Loucy (cell line): Measurements from ENCODE around the gene TMEM139.

Source experiments
- H2AFZ ChIP-seq: fragments of 200-600 bp; sonication (generic); 2 replicates; pipeline ENCODE4 v1.6.0; 2016; ENCODE audit warnings: antibody characterized with exemption, mild to moderate bottlenecking, low read length, moderate library complexity
- H3F3A ChIP-seq: fragments of 200-600 bp; 2 replicates; pipeline ENCODE4 v1.6.0; 2016; ENCODE audit warnings: antibody characterized with exemption, low read depth, mild to moderate bottlenecking
- H3K27me3 ChIP-seq: fragments of 200-600 bp; sonication (generic); 2 replicates; pipeline ENCODE4 v1.6.1; 2014; ENCODE audit warnings: low read length, mild to moderate bottlenecking; ENCODE audit not compliant: insufficient read depth, poor library complexity, severe bottlenecking
- H3K36me3 ChIP-seq: fragments of 200-600 bp; sonication (generic); 2 replicates; pipeline ENCODE4 v1.6.1; 2016; ENCODE audit warnings: low read length; ENCODE audit not compliant: insufficient read depth
- H3K4me1 ChIP-seq: fragments of 200-600 bp; sonication (generic); 2 replicates; pipeline ENCODE4 v1.5.1; 2014; ENCODE audit warnings: low read length, mild to moderate bottlenecking; ENCODE audit not compliant: insufficient read depth, poor library complexity, severe bottlenecking
- H3K4me2 ChIP-seq: fragments of 200-600 bp; sonication (generic); 2 replicates; pipeline ENCODE4 v1.6.0; 2014; ENCODE audit warnings: antibody characterized with exemption, low read length, low read depth, mild to moderate bottlenecking; ENCODE audit not compliant: poor library complexity, severe bottlenecking
- H3K4me3 ChIP-seq: fragments of 200-600 bp; sonication (generic); 2 replicates; pipeline ENCODE4 v1.5.1; 2014; ENCODE audit warnings: low read length, mild to moderate bottlenecking, mixed read lengths; ENCODE audit not compliant: poor library complexity, severe bottlenecking
- H3K79me2 ChIP-seq: fragments of 200-600 bp; sonication (generic); 2 replicates; pipeline ENCODE4 v1.6.1; 2014; ENCODE audit warnings: low read length; ENCODE audit not compliant: insufficient read depth
- H3K9ac ChIP-seq: fragments of 200-600 bp; sonication (generic); 2 replicates; pipeline ENCODE4 v1.6.0; 2014; ENCODE audit warnings: mild to moderate bottlenecking, low read depth, low read length, moderate library complexity; ENCODE audit not compliant: poor library complexity, severe bottlenecking
- H3K9me2 ChIP-seq: fragments of 200-600 bp; sonication (generic); replicated peaks from 2 replicates; pipeline ENCODE4 v1.6.1; 2016; ENCODE audit warnings: low read depth, low read length, mixed read lengths
- H3K9me3 ChIP-seq: fragments of 200-600 bp; sonication (generic); 2 replicates; pipeline ENCODE4 v1.6.1; 2014; ENCODE audit warnings: mild to moderate bottlenecking, antibody characterized with exemption, low read length, low read depth; ENCODE audit not compliant: insufficient read depth
- H4K20me1 ChIP-seq: fragments of 200-600 bp; sonication (generic); 2 replicates; pipeline ENCODE4 v1.6.0; 2014; ENCODE audit warnings: antibody characterized with exemption, low read length, mild to moderate bottlenecking; ENCODE audit not compliant: insufficient read depth, poor library complexity, severe bottlenecking
- EZH2phosphoT487 ChIP-seq: fragments of 200-600 bp; IDR thresholded peaks from 2 replicates; pipeline ENCODE4 v1.6.1; 2018; ENCODE audit warnings: antibody characterized with exemption, mild to moderate bottlenecking, moderate library complexity, borderline replicate concordance
- TF ChIP-seq, protein P1 (sequence below): fragments of 200-600 bp; sonication (generic); conservative IDR thresholded peaks from 2 replicates; pipeline ENCODE4 v1.5.1; 2014; ENCODE audit warnings: mild to moderate bottlenecking, antibody characterized with exemption, low read length

Gene TMEM139

DNA sequence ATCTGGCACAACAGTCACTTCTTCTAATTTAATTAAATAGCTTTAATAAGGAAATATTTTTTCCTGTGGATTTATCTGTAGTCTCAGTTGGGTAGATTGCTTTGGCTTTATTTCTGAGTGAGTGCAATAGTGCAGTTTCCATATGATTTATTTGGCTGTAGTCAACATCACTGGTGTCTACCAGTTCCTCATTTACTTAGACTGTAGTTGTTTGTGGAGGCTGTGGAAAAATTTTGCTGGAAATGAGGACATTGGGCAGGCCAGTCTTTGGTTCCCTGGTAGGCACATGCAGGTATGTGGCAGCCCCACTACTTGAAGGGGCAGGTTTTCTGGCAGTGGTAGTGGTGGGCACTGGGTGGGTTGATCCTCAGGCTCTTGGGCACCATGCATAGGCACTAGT, 47.4 kb upstream of the TMEM139 start:
- H3F3A ChIP-seq: no peaks in the 10 kb centered on the region
- H2AFZ ChIP-seq: no peak overlapping the region
- no peak overlapping the region for H3K4me2 ChIP-seq

DNA sequence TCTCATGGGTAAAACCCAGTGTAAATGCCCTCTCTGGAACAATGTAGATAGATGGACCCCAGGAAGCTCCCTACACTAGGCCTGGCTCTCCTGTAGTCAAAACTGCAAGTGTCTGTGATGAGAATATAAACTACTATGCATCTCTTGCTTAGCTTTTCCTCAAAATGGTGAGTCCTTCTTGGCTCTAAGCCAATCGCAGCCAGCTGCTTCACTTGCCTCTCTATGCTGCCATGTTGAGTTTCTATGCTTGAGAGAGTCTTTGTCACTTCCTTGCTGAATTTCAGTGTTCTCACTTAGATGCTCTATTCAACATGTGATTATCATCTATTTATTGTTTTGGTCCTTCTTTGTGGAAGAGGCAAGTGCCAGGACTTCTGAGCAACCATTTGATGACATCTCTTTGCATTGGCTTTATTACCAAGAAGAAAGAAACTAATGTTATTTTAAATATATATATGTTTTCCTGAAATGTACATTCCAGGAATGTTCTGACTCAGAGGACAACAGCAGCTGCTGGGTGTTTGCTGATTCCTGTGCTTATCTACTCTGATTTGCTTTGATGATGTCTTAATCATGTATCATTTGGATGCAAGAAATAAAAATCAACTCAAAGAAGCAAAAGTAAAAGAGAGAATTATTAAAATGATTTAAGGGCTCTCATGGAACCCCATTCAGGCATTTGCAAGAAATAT, 46.3 kb upstream of the TMEM139 start:
- H3F3A ChIP-seq: no peaks in the 10 kb centered on the region
- no peak overlapping the region for H3K4me3 ChIP-seq
- peaks cover 8% of the 10 kb centered on the region; the same call in 1 of the 2 replicates for H3K9me3 ChIP-seq
- H3K27me3 ChIP-seq: peaks cover 9% of the 10 kb centered on the region
- H3K9ac ChIP-seq: no peak overlapping the region
- no peaks in the 10 kb centered on the region for H3K36me3 ChIP-seq
- no peaks in the 10 kb centered on the region for H4K20me1 ChIP-seq
- TF ChIP-seq, protein P1, sequence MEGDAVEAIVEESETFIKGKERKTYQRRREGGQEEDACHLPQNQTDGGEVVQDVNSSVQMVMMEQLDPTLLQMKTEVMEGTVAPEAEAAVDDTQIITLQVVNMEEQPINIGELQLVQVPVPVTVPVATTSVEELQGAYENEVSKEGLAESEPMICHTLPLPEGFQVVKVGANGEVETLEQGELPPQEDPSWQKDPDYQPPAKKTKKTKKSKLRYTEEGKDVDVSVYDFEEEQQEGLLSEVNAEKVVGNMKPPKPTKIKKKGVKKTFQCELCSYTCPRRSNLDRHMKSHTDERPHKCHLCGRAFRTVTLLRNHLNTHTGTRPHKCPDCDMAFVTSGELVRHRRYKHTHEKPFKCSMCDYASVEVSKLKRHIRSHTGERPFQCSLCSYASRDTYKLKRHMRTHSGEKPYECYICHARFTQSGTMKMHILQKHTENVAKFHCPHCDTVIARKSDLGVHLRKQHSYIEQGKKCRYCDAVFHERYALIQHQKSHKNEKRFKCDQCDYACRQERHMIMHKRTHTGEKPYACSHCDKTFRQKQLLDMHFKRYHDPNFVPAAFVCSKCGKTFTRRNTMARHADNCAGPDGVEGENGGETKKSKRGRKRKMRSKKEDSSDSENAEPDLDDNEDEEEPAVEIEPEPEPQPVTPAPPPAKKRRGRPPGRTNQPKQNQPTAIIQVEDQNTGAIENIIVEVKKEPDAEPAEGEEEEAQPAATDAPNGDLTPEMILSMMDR: no peak
- no peak for TF ChIP-seq EZH2phosphoT487
- H3K9me2 ChIP-seq: no peaks in the 10 kb centered on the region
- no peak overlapping the region for H2AFZ ChIP-seq
- peaks cover 3% of the 10 kb centered on the region for H3K4me1 ChIP-seq
- H3K79me2 ChIP-seq: no peaks in the 10 kb centered on the region
- H3K4me2 ChIP-seq: no peak overlapping the region

More for the DNA sequence above, 47.4 kb upstream of the TMEM139 start:
- Histone ChIP-seq H3K9me3 (peaks cover 8% of the 10 kb centered on the region; the same call in 1 of the 2 replicates), H3K4me1 (peaks cover 3% of the 10 kb centered on the region), H3K9ac (no peak overlapping the region), H3K4me3 (no peak overlapping the region), H3K36me3 (no peaks in the 10 kb centered on the region), H3K79me2 (no peaks in the 10 kb centered on the region), H3K27me3 (peaks cover 9% of the 10 kb centered on the region), H3K9me2 (no peaks in the 10 kb centered on the region), H4K20me1 (no peaks in the 10 kb centered on the region)
- TF ChIP-seq, protein P1: no peak
- no peak for TF ChIP-seq EZH2phosphoT487

DNA sequence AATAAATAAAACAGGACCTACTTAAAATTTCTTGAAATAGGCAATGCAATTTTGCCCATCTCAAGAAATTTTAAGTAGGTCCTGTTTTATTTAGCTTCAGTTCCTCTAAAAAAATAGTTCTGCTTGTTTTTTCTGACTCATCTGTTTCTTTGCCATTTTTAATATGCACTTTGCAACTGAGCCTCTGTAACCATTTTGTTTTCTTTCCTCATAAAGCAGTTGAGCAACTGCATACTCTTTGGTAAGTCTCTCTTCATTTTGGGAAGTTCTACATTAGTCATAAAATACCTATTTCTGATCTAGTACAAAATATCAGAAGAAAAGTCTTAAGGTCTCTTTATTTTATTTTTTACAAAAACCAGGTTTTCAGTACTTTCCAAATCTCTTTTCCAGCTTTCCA, 44.9 kb upstream of the TMEM139 start:
- Histone ChIP-seq H4K20me1 (no peaks in the 10 kb centered on the region), H3K4me1 (peaks cover 16% of the 10 kb centered on the region), H3K9me2 (no peaks in the 10 kb centered on the region), H3K4me2 (no peak overlapping the region), H3K9me3 (peaks cover 8% of the 10 kb centered on the region; the same call in 1 of the 2 replicates), H3K9ac (no peak overlapping the region), H3K79me2 (no peaks in the 10 kb centered on the region), H3F3A (no peaks in the 10 kb centered on the region), H3K27me3 (no peaks in the 10 kb centered on the region), H3K4me3 (no peak overlapping the region), H2AFZ (no peak overlapping the region), H3K36me3 (no peaks in the 10 kb centered on the region)
- TF ChIP-seq EZH2phosphoT487: no peak
- TF ChIP-seq, protein P1: no peak
